ENCODE measurements around the gene PEG3. TPM values are rescaled to one million over a fixed set of nuclear protein-coding genes. Genes with fewer than 3 reads are reported as not detected.

Gene PEG3
- total and polyA plus RNA-seq, 2 experiments from 2014 or later: not detected

GRCh38 chr19:56874530-56874929, 34.0 kb upstream of the PEG3 start (continued):
- TF ChIP-seq, protein P1, sequence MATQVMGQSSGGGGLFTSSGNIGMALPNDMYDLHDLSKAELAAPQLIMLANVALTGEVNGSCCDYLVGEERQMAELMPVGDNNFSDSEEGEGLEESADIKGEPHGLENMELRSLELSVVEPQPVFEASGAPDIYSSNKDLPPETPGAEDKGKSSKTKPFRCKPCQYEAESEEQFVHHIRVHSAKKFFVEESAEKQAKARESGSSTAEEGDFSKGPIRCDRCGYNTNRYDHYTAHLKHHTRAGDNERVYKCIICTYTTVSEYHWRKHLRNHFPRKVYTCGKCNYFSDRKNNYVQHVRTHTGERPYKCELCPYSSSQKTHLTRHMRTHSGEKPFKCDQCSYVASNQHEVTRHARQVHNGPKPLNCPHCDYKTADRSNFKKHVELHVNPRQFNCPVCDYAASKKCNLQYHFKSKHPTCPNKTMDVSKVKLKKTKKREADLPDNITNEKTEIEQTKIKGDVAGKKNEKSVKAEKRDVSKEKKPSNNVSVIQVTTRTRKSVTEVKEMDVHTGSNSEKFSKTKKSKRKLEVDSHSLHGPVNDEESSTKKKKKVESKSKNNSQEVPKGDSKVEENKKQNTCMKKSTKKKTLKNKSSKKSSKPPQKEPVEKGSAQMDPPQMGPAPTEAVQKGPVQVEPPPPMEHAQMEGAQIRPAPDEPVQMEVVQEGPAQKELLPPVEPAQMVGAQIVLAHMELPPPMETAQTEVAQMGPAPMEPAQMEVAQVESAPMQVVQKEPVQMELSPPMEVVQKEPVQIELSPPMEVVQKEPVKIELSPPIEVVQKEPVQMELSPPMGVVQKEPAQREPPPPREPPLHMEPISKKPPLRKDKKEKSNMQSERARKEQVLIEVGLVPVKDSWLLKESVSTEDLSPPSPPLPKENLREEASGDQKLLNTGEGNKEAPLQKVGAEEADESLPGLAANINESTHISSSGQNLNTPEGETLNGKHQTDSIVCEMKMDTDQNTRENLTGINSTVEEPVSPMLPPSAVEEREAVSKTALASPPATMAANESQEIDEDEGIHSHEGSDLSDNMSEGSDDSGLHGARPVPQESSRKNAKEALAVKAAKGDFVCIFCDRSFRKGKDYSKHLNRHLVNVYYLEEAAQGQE (IDR thresholded peaks at IDR 0.05; ENCODE audit: unreplicated experiment): no peak
- no peak for TF ChIP-seq ZNF331 (CRISPR knock-in tag; IDR thresholded peaks at IDR 0.05; ENCODE audit: low read depth)
- no peak for TF ChIP-seq JUNB (IDR thresholded peaks at IDR 0.05; ENCODE audit: unreplicated experiment)
- no peak for TF ChIP-seq NANOG (IDR thresholded peaks at IDR 0.05; ENCODE audit: borderline replicate concordance)

DNA sequence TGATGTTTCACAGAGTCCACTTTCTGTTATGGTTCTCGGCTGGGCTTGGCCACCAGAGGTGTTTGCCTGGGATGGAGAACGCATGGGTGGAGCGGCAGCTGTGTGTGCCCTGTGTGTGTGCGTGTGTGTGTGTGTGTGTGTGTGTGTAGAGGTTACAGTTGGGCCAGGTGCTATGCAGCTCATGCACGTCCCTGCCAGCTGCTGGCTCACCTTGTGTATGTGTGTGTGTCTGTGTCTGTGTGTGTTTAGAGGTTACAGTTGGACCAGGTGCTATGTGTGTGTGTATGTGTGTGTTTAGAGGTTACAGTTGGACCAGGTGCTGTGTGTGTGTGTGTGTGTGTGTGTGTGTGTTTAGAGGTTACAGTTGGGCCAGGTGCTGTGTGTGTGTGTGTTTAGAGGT, 33.0 kb upstream of the PEG3 start:
- peaks cover 14% of the 10 kb centered on the region for H3K27me3 Mint-ChIP-seq (ENCODE audit: insufficient read depth, low read depth, poor library complexity)
- Histone ChIP-seq H3F3A (replicated peaks; ENCODE audit: low read depth) (no peaks in the 10 kb centered on the region), H3K4me1 (ENCODE audit: insufficient read depth) (no peaks in the 10 kb centered on the region), H3K4me3 (no peak overlapping the region), H4K20me1 (replicated peaks; ENCODE audit: insufficient read depth) (no peaks in the 10 kb centered on the region), H3K27me3 (ENCODE audit: insufficient read depth) (no peaks in the 10 kb centered on the region), H3K36me3 (ENCODE audit: insufficient read depth) (no peaks in the 10 kb centered on the region; the same call in 1 of the 2 replicates), H3K27ac (ENCODE audit: low read depth) (no peak overlapping the region), H3K4me2 (no peak overlapping the region), H3K9me2 (ENCODE audit: insufficient read depth) (no peaks in the 10 kb centered on the region), H2AFZ (no peak overlapping the region), H3K79me2 (replicated peaks; ENCODE audit: insufficient read depth) (no peaks in the 10 kb centered on the region)
- DNase-seq (ENCODE audit: low spot score) (no peak), ATAC-seq (no peak)
- TF ChIP-seq CREB1 (CRISPR knock-in tag; IDR thresholded peaks at IDR 0.05; ENCODE audit: low read depth): no peak
- peaks cover 52% of the 10 kb centered on the region for H3K36me3 Mint-ChIP-seq (ENCODE audit: low read depth)
- H3K27ac Mint-ChIP-seq: no peak overlapping the region
- no peaks in the 10 kb centered on the region for H3K4me1 Mint-ChIP-seq
- H3K9me3 Mint-ChIP-seq: peaks cover 95% of the 10 kb centered on the region
- no peak overlapping the region for H3K4me3 Mint-ChIP-seq

- H3K4me3 Mint-ChIP-seq: no peak overlapping the region
- H3K27ac Mint-ChIP-seq: no peak overlapping the region
- Histone ChIP-seq H2AFZ (no peak overlapping the region), H3K27me3 (ENCODE audit: insufficient read depth) (no peaks in the 10 kb centered on the region), H3K4me2 (no peak overlapping the region), H3K36me3 (ENCODE audit: insufficient read depth) (no peaks in the 10 kb centered on the region; the same call in 1 of the 2 replicates), H3K9me2 (ENCODE audit: insufficient read depth) (no peaks in the 10 kb centered on the region), H4K20me1 (replicated peaks; ENCODE audit: insufficient read depth) (no peaks in the 10 kb centered on the region), H3K79me2 (replicated peaks; ENCODE audit: insufficient read depth) (no peaks in the 10 kb centered on the region), H3K4me1 (ENCODE audit: insufficient read depth) (no peaks in the 10 kb centered on the region), H3K27ac (ENCODE audit: low read depth) (no peak overlapping the region), H3F3A (replicated peaks; ENCODE audit: low read depth) (no peaks in the 10 kb centered on the region), H3K4me3 (no peak overlapping the region)
- H3K36me3 Mint-ChIP-seq (ENCODE audit: low read depth): peaks cover 48% of the 10 kb centered on the region
- no peaks in the 10 kb centered on the region for H3K4me1 Mint-ChIP-seq
- ATAC-seq: no peak
- peaks cover 11% of the 10 kb centered on the region for H3K27me3 Mint-ChIP-seq (ENCODE audit: insufficient read depth, low read depth, poor library complexity)
- no peak for DNase-seq (ENCODE audit: low spot score)
- peaks cover 94% of the 10 kb centered on the region for H3K9me3 Mint-ChIP-seq
- no peak for TF ChIP-seq ZNF114 (CRISPR knock-in tag; IDR thresholded peaks at IDR 0.05)
- TF ChIP-seq ZNF331 (CRISPR knock-in tag; IDR thresholded peaks at IDR 0.05; ENCODE audit: low read depth): no peak
- no peak for TF ChIP-seq EZH2 (IDR thresholded peaks at IDR 0.05; ENCODE audit: low read depth, unreplicated experiment)
- TF ChIP-seq ETS1 (IDR thresholded peaks at IDR 0.05): no peak
- TF ChIP-seq CTCF (conservative IDR thresholded peaks at IDR 0.05; ENCODE audit: low read depth in 2 of 2): no peak
- no peak for TF ChIP-seq STAT1 (IDR thresholded peaks at IDR 0.05; ENCODE audit: unreplicated experiment)
- TF ChIP-seq, protein P1 (IDR thresholded peaks at IDR 0.05; ENCODE audit: unreplicated experiment): no peak
- TF ChIP-seq CREB1 (CRISPR knock-in tag; IDR thresholded peaks at IDR 0.05; ENCODE audit: low read depth): no peak
- TF ChIP-seq NANOG (IDR thresholded peaks at IDR 0.05; ENCODE audit: borderline replicate concordance): no peak
These were observed 29.4 kb upstream of the PEG3 start for GRCh38 chr19:56869886-56870285.
